KBM-7 (cell line): ENCODE results near the gene ATP6AP1.
"Not testable (repeated sequence)": the region's sequence is repeated elsewhere in the genome, so short reads cannot be mapped to it uniquely, and the experiment has no call there.

Experiments
- DNase-seq: peaks from one replicate; pipeline ENCODE4 v3.0.0-alpha.2; 2015
- in situ Hi-C: fragments of 300-500 bp; cut with MboI; formaldehyde crosslinking; loops from 2 replicates; pipeline ENCODE4 v1.14.3; 2020; ENCODE audit warnings: low sequenced_read_pairs, low pct_unique_long_range_greater_than_20kb, mixed read lengths

ATP6AP1 gene

DNA sequence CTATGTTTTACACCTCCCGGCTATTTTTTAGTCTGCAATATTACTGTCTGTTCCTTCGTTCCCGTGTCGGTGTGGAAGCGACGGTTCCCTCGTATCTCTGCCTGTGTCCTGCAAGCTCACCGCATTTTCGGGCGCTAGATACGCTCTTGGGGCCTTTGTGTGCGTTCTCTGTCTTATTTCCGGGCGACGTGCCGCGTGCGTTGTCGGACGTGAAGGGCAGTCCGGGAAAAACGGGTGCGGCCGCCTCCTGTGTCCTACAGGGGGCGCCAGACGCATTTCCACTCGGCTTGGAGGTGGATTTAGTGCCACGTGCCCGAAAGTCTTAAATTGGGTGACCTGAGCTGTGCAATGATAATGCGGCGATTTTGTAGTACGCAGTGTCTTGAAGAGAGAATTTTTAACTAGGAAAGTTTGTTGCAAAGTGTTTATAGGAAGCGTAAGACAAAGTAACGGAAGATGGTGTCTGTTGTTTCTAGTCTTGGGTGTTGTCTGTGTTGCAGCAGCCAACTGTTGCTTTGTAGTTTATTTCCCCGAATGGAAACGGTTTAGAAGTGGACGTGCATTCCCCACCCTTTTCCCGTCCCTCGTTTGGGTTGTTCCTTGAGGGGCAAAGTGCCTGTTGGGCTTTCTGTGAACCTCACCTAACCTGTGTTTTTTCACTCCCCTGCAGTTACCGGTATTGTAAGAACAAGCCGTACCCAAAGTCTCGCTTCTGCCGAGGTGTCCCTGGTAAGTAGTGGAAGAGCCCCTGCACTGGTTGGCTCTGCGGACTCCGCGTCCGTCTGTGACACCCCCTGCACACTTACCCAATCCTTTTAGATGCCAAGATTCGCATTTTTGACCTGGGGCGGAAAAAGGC is 29.6 kb upstream of the ATP6AP1 start:
- in situ Hi-C loops, result no loop called here

GRCh38 chrX:154399527-154400368 is 28.7 kb upstream of the ATP6AP1 start:
- no peak for DNase-seq
- in situ Hi-C loops, result no loop called here

More for the DNA sequence above, 29.6 kb upstream of the ATP6AP1 start:
- DNase-seq, result peak; percentile 95

GRCh38 chrX:154400369-154400817 is 28.1 kb upstream of the ATP6AP1 start:
- in situ Hi-C loops, DNase-seq: not testable (repeated sequence)

GRCh38 chrX:154401045-154401799 is 27.3 kb upstream of the ATP6AP1 start:
- peak; percentile 66 for DNase-seq
- in situ Hi-C loops, result no loop called here

DNA sequence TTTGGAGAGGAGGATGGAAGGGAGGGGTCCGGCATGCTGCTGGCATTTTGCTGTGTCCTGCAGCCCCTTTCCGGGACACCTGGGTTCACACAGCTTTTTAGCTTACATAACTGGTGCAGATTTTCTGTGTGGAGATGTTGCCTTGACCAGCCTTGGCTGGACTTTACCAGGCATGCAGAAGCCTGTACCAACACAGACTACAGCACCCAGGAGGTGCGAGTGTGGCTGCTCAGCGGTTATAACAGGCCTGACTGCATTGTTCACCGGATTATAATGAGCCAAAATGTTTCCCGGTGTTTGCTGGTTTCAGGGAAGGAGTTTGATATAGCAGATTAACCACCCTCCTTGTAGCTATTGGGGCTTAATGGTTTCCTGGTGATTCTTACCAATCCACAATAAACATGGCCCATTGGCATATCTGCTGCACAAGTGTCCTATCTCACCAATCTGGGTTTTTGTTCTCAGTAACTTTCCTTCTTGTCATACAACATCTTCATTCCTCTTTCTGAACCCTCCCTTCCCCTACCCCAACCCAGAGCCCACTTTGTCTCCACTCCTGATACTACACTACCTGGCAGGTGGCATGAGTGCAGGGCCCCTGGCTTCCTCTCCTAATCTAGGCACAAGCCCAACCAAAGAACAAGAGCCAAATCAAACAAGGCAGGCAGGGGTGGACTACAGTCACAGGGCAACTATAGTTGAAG is 26.4 kb upstream of the ATP6AP1 start:
- in situ Hi-C loops, result no loop called here
- DNase-seq, result peak; percentile 67

DNA sequence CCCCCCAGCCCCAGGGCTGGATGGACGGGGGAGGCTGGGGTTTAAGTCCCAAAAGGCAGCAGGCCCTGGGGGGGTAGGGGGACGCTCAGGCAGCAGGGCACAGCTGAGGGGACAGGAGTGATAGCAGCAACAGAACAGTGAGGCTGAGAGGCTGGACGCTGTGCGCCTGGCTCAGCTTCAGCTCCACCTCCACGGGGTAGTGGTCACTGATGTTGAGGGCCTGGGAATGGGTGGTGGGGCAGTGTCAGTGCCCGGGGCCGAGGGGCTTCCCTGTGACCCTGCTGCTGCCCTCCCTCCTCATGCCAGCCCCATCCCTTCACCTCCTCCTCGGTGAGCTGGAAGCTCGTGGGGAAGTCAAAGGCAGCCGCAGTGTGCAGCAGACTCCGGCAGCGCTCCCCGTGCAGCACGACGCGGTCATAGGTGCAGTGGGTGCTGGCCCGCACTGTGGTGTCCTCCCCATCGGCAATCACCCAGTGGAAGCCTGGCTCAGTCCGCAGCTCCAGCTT is 25.8 kb upstream of the ATP6AP1 start:
- no peak for DNase-seq
- in situ Hi-C loops, result no loop called here

DNA sequence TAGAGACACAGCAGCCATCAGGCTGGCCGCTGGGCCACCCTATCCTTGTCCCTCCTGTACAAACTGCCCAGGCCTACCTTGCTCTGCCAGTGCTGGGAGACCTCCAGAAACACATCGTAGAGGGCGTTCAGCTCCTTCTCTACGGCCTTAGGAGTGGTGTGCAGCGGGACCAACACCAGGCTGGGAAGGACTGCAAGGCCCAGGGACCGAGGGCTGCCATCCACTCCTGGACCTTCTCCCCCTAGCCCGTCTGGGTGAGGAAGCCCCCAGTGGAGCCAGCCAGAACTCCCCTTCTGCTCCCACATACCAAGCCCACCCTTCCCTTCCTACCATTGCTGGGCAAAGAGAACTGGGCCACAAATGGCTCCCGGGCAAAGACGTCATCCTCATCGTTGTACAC is 25.3 kb upstream of the ATP6AP1 start:
- in situ Hi-C loops, result no loop called here

GRCh38 chrX:154403858-154404257 is 24.6 kb upstream of the ATP6AP1 start:
- DNase-seq, result no peak
- in situ Hi-C loops, result no loop called here

More for the DNA sequence above, 25.3 kb upstream of the ATP6AP1 start:
- DNase-seq, result no peak

DNA sequence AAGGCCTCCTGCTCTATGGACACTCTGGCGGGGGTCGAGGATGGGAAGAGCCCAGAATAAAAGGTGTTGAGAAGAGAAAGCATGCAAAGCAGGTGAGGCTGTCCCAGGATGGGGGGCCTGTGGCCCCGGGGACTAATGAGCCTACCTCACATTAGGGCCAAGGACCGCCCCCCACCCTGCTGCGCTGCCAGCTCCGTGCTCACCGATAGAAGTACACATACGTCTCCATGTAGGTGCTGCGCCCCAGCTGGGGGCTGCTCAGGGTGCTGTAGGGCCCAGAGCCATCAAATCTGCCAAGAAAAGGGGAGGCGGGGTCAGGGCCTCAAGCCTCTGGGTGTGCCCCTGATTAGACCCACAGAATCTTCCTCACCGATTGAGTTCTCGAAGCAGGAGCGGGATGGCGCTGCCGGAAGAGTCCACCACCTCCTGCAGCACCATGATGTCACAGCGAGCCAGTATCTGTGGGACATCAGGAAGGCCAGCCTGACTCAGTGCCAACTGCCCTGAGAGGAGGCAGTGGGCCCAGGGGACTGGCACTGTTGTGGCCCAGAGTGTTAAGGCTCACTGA is 23.8 kb upstream of the ATP6AP1 start:
- DNase-seq, result no peak
- in situ Hi-C loops, result no loop called here

DNA sequence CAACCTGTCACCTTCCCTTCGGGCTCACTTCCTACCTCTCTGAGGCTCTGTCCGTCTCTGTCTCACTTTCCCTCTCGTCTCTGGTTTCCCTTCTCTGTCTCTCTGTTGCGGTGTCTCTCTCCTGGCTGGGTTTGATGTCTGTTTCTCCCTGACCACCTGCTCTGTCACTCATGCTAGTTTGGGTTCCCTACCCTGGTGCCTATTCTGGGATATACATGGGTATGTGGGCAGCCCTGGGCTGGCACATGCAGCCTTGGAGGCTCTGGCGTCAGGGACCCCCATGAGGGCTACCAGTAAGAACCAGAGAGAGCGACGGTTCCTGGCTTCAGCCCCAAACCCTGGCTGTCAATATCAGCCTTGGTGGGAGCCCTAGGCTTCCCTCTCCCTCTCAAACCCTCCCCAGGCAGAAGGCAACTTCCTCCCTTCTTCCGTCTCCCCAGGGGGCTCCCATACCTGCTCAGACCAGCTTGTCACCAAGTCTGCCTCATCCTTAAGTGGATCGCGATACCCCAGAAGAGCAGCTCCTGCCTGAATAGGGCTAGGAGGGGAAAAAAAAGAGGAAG is 19.7 kb upstream of the ATP6AP1 start:
- in situ Hi-C loops, result no loop called here
- DNase-seq, result no peak

DNA sequence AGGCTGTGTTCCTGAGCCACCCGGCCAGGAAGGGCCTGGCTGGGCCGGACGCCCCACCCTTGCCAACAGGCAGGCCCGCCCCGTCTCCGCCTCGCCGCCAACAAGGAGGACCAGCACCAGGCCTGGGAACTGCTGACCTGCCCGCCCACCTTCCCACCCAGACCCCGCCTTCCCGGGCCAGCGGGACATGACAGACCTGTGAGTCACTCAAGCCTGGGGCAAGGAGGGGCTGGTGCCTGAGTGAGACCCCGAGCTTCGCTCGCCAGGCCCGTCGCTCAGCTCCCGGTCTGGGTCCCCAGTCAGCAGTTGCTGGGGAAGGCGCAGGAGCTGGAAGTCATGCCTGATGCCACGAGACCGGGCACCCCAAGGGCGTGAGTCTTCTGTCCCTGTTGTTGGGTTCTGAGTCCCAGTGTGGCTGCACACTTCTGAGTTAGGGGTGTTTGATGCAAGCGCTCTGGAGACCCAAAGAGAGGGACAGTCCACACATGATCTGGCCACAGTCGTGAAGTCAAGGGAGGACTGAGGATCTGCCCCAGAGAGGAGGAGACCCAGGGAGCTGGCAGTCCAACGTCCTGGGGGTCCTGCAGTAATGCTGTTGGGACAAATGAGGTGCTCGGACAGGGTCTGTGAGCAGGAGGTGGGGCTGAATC is 19.1 kb upstream of the ATP6AP1 start, which contains the start of gene DNASE1L1:
TSS of gene DNASE1L1 (minus strand) at position 33 of the 650 bp plus-strand sequence. CDS start 3,686 bp downstream, outside the sequence.
- peak; percentile 95 for DNase-seq
- in situ Hi-C loops, result no loop called here

- in situ Hi-C loops, result no loop called here
- DNase-seq, result peak; percentile 55
Measured at GRCh38 chrX:154411981-154412340, 16.5 kb upstream of the ATP6AP1 start.

DNA sequence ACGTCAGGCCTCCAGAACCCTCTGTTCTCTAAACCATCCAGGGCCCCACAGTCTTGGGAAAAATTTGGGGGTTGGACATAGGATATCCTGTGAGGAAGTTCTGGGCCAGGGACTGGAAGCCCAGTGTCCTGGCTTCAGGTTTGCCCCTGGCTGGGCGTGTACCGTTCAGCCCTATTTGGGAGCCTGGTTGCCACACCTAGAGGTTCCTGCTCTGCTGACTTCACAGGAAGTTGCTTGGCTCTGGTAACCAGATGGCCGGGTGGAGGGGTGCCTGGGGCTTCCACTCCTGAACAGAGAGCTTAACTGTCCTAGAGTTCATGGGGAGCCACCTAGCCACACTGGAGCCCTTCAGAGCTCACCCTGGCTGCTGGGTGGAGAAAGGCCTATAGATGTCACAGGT is 16.0 kb upstream of the ATP6AP1 start:
- in situ Hi-C loops, result no loop called here
- peak; percentile 62 for DNase-seq

DNA sequence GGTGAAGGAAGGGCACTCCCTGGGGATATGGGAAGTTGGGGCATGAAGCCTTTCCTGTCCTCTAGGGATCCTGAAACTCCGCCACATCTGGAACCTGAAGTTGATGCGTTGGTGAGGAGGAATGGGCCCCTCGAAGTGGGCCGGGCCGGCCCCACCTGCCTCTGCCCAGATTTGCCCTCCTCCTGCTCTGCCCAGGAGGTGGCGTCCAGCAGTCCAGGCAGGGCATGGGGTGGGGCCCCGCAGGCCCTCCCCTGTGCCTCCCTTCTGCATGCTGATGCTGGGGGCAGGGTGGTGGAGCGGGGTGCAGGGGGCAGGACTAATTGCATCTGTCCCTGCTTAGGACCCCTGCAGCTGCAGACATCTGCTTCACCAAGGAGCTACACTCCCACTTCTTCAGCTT is 15.3 kb upstream of the ATP6AP1 start:
- in situ Hi-C loops, result no loop called here
- DNase-seq, result no peak

- in situ Hi-C loops, result no loop called here
- DNase-seq, result peak; percentile 58
Measured at GRCh38 chrX:154417157-154417556, 11.3 kb upstream of the ATP6AP1 start.

GRCh38 chrX:154419189-154419588 is 9.3 kb upstream of the ATP6AP1 start:
- in situ Hi-C loops, result no loop called here
- DNase-seq, result no peak

GRCh38 chrX:154419688-154420401 is 8.6 kb upstream of the ATP6AP1 start:
- no peak for DNase-seq
- in situ Hi-C loops, result no loop called here
